Skin epidermis (tissue), 12 donors: ENCODE results near the gene P3H4.
A peak's percentile ranks its signal among the peaks of the same experiment; 100 is the strongest.
"Not testable (repeated sequence)": the region's sequence is repeated elsewhere in the genome, so short reads cannot be mapped to it uniquely, and the experiment has no call there.

Experiments used
- H3K27ac ChIP-seq, 21 experiments: fragments of 200-600 bp; sonication (generic) in 11 of 21; one replicate each; pipeline ENCODE4 v1.5.0; 2020; ENCODE audit warnings: mild to moderate bottlenecking in 3 of 21, inconsistent platforms in 2 of 21, moderate library complexity in 2 of 21
- H3K4me3 ChIP-seq, 7 experiments: fragments of 200-600 bp; sonication (generic) in 2 of 7; one replicate each; pipeline ENCODE4 v1.5.0; 2020; ENCODE audit warnings: inconsistent platforms in 2 of 7, mild to moderate bottlenecking in 2 of 7, moderate library complexity in 1 of 7

Gene P3H4, protein sequence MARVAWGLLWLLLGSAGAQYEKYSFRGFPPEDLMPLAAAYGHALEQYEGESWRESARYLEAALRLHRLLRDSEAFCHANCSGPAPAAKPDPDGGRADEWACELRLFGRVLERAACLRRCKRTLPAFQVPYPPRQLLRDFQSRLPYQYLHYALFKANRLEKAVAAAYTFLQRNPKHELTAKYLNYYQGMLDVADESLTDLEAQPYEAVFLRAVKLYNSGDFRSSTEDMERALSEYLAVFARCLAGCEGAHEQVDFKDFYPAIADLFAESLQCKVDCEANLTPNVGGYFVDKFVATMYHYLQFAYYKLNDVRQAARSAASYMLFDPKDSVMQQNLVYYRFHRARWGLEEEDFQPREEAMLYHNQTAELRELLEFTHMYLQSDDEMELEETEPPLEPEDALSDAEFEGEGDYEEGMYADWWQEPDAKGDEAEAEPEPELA

DNA sequence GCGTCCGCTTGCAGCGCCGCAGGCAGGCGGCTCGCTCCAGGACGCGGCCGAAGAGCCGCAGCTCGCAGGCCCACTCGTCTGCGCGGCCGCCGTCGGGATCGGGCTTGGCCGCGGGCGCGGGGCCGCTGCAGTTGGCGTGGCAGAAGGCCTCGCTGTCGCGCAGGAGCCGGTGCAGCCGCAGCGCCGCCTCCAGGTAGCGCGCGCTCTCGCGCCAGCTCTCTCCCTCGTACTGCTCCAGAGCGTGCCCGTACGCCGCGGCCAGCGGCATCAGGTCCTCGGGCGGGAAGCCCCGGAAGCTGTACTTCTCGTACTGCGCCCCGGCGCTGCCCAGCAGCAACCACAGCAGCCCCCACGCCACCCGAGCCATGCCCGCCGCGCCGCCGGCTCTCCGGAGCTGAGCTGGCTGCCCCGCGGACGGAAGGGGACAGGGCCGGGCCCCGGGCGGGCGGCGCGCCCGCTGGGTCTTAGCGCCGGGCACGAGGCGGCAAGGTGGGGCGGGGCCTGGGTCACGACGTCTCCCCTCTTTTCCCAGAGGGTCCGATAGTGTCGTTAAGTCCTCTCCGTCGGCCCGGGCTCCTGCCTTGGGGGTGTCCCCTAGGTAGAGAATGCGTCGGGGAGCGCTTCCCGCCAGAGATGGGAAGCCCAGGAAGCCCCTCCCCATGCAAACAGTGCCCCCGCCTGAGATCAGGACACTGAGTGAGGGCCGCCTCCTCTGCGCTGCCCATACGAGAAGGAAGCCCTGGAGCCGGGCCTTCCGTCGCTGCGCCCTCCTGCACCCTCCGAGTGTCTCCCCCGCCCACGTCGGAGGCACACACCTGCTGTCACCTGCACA is at the start of gene P3H4:
Gene P3H4, minus strand, starts transcription at position 401 of the 832 bp plus-strand sequence. Its CDS starts 34 bp downstream, at position 367.
- Histone ChIP-seq H3K27ac (peak within 1 kb of the TSS in 20 of 21 experiments; percentile 26 to 87 (median 77)), H3K4me3 (peak within 1 kb of the TSS; percentile 38 to 84 (median 55))

DNA sequence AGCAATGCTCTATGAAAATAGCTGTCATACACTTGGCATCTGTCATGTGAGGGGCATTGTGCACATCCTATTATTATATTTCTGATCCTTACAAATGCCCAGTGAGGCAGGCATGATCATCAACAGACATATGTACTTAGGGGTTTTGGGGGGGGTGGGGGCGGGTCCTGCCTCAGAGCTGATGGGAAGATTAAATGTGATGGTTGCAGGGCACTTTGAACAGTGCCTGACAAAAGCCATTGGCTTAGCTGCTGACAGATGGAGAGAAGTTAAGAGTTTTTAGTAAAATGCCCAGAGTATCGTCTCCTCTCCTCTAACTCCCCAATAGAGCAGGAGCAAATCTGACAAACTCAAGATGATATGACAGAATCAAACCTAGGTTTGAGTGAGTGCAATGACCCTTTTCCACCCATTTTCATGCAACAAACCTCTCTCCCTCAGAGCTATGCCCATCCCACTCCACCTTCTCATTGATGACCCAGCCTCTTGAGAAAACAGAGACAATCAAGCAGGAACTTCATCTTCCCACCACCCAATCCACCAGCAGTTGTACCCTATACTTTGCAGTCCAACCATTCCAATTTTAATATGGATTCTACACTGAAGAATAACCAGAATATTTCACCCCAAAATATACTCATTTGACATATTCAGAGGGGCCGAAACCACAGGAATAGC is 48.6 kb upstream of the P3H4 start:
- H3K27ac ChIP-seq = no peak overlapping the region
- H3K4me3 ChIP-seq = no peak overlapping the region

DNA sequence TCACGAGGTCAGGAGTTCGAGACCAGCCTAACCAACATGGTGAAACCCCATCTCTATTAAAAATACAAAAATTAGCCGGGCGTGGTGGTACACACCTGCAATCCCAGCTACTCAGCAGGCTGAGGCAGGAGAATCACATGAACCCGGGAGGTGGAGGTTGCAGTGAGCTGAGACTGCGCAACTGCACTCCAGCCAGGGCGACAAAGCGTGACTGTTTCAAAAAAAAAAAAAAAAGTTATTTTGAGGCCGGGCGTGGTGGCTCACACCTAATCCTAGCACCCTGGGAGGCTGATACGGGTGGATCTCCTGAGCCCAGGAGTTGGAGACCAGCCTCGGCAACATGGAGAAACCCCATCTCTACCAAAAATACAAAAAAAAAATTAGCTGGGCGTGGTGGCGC is 39.6 kb upstream of the P3H4 start:
- not testable (repeated sequence) for H3K4me3 ChIP-seq, H3K27ac ChIP-seq

DNA sequence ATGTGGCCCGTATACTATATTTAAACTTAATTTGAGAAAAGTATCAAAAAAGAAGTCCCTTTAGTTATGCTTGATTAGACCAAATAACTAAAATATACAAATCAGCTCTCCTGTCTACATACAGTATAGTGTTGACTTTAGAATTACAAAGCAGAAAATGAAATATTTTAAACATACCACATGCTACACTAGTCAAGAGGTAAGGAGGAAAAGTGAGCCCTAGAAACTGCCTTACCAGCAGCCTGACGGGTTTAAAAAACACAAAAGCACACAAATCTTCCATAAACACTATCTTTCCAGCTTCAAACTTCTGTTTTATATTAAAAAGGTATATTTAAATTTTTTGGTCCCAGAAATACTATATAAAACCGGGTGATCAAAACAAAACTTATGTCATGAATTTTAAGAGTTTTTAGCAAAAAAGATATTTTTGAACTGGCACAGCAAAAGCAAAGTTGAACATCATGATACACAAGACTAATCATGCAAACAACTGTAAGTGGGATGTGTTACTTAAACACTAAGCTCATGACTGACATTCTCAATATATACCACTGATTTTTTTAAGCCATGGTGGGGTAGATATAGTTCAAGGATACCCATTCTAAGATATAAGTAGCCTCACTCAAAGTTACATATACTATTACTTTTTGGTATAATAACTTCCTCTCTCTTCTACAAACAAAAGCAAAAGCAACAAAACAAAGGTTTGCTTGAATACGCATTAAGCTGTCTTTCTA is 37.7 kb upstream of the P3H4 start:
- peak overlapping the region in 1 of 21 experiments; percentile 1 for H3K27ac ChIP-seq
- no peak overlapping the region for H3K4me3 ChIP-seq

DNA sequence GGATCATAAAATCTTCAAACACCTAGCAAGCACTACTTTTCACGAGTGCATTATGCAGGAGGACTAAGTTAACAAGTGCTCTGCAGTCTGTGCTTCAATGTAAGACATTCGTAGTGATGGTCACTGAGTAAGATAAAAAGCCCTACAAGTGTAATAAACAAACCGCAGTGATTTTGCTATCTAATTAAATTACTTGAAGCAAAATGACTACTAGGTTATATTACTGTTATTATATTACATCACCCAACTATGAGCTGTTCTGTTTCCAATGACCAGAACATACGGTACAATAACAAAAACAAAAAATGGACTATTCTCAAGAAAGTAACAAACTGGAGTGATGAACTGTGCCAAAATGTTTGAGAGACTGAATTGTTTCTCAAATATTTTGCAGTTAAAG is 37.0 kb upstream of the P3H4 start:
- Histone ChIP-seq H3K4me3 (no peak overlapping the region), H3K27ac (no peak overlapping the region)

DNA sequence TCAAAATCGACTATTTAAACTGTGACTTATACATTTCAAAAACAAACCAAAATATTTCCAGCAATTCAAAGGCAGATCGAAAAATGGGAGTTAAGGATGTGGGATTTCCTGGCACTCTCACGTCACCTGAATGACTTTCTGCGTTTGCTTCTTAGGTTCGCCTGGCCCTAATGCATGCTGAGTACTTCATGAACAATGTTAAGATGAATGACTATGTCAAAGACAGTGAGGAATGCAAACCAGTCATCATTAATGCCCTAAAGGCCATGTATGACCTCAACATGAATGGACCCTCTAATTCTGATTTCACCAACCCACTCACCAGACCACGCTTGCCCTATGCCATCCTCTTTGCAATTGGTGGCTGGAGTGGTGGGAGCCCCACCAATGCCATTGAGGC is 33.2 kb upstream of the P3H4 start:
- Histone ChIP-seq H3K4me3 (no peak overlapping the region), H3K27ac (no peak overlapping the region)

DNA sequence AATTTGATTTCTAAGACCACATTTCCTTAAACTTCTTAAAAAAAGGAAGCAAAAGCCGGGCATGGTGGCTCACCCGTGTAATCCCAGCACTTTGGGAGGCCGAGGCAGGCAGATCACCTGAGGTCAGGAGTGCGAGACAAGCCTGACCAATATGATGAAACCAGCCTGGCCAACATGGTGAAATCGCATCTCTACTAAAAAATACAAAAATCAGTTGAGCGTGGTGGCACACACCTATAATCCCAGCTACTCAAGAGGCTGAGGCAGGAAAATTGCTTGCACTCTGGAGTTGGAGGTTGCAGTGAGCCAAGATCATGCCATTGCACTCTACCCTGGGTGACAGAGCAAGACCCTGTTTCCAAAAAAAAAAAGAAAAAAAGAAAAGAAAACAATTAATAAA is 29.0 kb upstream of the P3H4 start:
- not testable (repeated sequence) for H3K27ac ChIP-seq, H3K4me3 ChIP-seq

DNA sequence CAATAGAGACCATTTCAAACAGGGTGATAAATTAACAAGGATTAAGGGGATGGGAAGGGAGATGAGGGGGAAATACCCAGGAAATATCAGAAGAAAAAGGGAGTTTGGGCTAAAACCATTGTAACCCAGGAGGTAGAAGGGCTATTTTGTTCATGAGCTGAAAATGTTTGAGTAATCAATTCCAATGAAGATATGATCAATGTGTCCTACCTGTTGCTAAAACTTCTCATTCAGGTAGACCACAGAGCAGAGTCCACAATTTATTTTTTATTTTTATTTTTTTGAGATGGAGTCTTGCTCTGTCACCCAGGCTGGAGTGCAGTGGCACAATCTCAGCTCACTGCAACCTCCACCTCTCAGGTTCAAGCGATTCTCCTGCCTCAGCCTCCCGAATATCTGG is 27.7 kb upstream of the P3H4 start:
- H3K27ac ChIP-seq = not testable (repeated sequence)

DNA sequence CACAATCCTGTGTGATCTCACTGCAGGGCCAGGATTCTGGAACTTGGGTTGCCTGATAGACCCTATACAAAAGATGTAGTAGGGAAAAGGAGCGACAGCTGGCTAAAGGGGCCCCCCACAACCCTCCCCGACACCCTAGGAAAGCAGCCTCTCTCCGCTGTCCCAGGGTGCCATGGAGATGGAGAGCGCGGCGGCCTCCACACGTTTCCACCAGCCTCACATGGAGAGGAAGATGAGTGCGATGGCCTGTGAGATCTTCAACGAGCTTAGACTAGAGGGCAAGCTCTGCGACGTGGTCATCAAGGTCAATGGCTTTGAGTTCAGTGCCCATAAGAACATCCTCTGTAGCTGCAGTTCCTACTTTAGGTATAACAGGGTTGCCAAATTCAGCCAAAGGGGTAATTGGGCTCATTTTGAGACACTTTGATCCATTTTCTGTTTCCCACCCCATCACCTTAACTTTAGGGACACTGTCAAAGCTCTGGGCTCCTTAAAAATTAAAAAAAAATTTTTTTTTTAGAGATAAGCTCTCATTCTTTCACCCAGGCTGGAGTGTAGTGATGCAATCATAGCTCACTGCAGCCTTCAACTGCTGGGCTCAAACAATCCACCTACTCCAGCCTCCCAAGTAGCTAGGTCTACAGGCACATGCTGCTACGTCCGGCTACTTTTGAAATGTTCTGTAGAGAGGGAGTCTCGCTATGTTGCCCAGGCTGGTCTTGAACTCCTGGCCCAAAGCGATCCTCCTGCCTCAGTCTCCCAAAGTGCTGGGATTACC is 26.2 kb upstream of the P3H4 start, which contains the start of gene KLHL10:
Gene KLHL10, plus strand, starts transcription at position 65 of the 778 bp plus-strand sequence. Its CDS starts 108 bp downstream, at position 173.
- Histone ChIP-seq H3K4me3 (peak within 1 kb of the TSS in 4 of 7 experiments; percentile 50 to 74 (median 73)), H3K27ac (peak within 1 kb of the TSS in 4 of 21 experiments; percentile 82 to 87 (median 85))

More for the DNA sequence above, 27.7 kb upstream of the P3H4 start:
- not testable (repeated sequence) for H3K4me3 ChIP-seq

DNA sequence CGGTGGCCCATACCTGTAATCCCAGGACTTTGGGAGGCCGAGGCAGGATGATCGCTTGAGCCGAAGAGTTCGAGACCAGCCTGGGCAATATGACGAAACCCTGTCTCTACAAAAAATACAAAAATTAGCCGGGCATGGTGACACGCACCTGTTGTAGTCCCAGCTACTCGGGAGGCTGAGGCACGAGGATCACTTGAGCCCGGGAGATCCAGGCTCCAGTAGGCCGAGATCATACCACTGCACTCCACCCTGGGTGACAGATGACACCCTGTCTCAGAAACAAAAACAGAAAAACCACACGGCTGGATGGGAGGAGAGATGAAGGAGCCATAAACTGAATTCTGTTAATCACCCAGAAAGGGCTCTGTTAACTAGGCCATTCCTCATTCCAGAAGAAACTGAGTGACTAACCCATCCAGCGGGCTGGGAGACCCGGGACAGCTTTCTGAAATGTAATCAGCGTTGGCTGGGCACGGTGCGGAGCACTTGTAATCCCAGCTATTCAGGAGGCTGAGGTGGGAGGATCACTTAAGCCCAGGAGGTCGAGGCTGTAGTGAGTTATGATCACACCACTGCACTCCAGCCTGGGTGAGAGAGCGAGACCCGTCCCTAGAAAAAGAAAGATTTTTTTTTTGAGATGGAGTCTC is 24.9 kb upstream of the P3H4 start:
- Histone ChIP-seq H3K27ac (peak overlapping the region in 11 of 21 experiments; percentile 67 to 91 (median 84)), H3K4me3 (peak overlapping the region; percentile 50 to 93 (median 73))

DNA sequence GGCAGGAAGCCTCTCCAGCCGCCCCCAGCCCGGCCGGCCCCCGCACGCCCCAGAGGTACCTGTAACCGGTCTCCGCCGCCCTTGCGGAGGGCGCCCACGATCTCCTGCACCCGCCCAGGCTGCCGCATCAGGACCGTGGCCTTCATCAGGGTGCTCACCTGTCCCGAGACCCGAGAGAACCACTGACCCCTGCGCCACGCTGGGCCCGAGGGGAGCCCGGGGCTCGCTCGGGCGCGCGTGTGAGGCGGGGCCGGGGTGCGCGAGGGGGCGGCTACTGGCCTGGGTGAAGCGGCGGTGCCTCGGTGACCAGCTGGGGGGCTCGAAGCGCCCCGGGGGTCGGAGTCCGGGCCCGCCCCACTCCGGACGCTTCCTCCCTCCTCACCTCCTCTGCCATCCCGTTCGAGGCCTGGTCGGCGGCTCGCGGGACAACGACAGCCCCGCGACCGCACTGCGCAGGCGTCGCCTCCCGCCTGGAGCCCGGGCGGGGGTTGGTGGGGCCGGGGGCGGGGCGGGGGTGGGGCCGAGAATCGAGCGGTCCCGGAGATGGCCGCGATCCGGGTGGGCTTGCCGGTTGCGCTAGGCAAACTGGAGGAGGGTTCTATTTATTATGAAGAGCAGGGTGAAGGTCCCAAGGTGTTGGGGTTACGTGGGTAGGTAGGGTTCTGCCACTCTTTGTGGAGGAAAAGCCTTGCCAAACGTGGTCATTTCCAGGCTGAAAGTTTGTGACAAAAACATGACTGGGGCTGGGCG is 24.2 kb upstream of the P3H4 start, which contains the start of gene NT5C3B:
Gene NT5C3B, minus strand, starts transcription at position 433 of the 750 bp plus-strand sequence. Its CDS starts 39 bp downstream, at position 394.
- peak within 1 kb of the TSS in 18 of 21 experiments; percentile 12 to 91 (median 75) for H3K27ac ChIP-seq

DNA sequence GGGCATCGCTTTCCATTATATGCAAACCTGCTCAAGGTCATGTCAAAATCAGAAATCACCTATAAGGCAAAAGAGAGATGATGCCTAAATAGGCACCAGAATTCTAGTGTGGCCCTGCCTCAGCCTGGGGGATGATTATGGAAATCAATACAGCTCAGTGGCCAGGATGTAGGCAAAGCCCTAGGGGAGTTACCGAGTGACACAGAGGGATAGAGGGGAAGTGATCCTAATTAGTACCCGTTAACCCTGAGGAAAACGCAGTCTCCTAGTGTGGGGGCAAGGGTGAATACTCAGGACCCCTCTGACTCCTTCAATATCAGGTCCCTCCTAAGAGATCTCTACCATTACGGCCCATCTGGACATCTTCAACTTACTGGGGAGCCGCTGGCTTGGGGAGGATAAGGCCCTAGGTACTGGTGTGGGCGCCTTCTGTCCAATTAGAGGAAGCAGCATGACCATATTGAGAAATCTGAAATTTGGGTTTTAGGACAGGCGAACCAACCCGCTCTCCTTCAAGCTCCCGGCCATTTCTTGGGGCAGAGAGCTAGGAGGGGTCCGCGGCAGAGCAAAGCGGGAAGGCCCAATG is 23.6 kb upstream of the P3H4 start:
- Histone ChIP-seq H3K4me3 (peak overlapping the region; percentile 50 to 93 (median 73)), H3K27ac (peak overlapping the region in 16 of 21 experiments; percentile 12 to 91 (median 78))

More for the DNA sequence above, 24.2 kb upstream of the P3H4 start, which contains the start of gene NT5C3B:
- peak within 1 kb of the TSS; percentile 50 to 93 (median 73) for H3K4me3 ChIP-seq

DNA sequence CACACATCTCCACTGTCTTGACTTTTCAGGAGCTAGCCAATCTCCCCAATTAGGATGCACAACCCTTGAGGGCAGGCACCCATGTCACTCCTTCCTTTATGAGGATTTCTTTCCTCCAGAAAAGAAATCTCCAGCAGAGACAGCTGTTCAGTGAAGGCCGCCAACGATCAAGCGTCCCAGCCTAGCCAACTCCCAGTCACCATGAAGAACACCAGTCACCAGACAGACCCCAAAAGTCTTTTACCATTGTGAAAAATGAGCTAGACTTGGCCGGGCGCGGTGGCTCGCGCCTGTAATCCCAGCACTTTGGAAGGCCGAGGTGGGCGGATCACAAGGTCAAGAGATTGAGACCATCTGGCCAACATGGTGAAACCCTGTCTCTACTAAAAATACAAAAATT is 18.2 kb upstream of the P3H4 start:
- not testable (repeated sequence) for H3K27ac ChIP-seq

DNA sequence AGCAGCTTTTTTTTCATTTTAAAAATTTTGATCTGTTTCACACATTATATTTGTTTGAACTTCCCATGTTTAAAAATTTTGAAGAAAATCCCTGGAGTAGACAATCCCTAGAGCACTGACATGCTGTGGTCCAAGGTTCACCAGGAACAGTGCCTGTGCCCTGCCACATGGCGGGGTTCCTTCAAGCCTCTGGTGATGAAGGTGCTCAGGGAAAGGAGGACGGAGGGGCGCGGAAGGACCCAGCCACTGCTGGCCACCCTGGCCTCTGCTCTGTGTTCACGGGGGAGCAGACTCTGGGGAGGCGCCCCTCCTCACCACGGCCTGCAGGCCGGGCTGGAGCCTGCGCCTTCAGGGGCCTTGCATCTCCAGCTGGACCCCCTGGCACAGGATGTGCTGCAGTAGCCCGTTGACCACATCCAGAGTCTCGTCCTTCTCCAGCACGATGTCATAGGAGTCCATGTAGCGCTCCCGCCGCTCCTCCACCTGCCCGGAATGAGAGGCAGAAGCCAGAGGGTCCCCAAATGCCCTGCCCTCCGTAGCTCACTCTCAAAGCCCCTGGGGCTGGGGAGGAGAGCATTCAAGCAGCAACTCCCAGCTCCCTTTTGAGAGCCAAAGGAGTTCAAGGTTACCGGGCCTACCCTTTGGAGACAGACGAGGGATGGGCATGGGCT is 13.6 kb upstream of the P3H4 start:
- Histone ChIP-seq H3K27ac (no peak overlapping the region), H3K4me3 (no peak overlapping the region)

More for the DNA sequence above, 18.2 kb upstream of the P3H4 start:
- H3K4me3 ChIP-seq = not testable (repeated sequence)

DNA sequence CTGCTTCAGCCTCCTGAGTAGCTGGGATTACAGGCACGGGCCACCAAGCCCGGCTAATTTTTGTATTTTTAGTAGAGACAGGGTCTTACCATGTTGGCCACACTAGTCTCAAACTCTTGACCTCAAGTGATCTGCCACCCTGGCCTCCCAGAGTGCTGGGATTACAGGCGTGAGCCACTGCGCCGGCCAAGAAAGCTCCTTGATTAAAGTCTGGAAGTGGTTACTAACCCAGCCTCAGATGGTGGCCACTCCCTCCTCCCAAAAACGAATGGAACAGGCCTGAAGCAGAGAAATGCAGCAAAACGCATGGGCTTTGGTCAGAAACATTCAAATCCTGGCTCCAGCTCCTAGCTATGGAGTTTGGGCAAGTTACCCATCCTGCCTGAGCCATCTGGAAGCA is 12.3 kb upstream of the P3H4 start:
- Histone ChIP-seq H3K27ac (no peak overlapping the region), H3K4me3 (no peak overlapping the region)

DNA sequence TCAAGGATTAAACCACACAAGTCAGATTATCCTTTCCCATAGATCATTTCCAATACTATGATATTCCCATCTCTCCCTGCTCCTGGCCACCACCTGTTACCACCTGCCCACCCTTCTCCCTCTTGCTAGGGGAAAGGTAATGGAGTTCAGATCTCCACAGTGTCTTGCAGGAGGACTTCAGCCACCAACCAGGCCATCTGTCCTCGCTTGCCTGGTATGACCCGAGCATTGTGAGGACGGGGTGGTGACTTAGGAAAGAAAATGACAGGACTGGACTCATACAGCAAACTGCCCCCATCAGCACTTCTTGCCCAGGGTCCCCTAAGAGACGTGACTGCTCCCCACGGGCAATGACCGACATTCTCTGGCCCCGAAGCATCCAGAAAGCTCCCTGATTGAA is 11.8 kb upstream of the P3H4 start:
- H3K27ac ChIP-seq = no peak overlapping the region
- H3K4me3 ChIP-seq = no peak overlapping the region
